Posterior cingulate gyrus (tissue), 11 donors: ENCODE measurements around the gene C1QTNF5.

Source experiments
- DNase-seq, 10 donors: peaks; one replicate each; pipeline versions ENCODE4 v3.0.0 to v3.0.0-alpha.2; 2020 to 2021; ENCODE audit warnings: mixed read lengths in 3 of 10
- intact Hi-C: fragments of 100-400 bp; cut with DNase I; formaldehyde crosslinking; loops from one replicate; pipeline ENCODE4 v1.15.1; 2023

C1QTNF5 gene

DNA sequence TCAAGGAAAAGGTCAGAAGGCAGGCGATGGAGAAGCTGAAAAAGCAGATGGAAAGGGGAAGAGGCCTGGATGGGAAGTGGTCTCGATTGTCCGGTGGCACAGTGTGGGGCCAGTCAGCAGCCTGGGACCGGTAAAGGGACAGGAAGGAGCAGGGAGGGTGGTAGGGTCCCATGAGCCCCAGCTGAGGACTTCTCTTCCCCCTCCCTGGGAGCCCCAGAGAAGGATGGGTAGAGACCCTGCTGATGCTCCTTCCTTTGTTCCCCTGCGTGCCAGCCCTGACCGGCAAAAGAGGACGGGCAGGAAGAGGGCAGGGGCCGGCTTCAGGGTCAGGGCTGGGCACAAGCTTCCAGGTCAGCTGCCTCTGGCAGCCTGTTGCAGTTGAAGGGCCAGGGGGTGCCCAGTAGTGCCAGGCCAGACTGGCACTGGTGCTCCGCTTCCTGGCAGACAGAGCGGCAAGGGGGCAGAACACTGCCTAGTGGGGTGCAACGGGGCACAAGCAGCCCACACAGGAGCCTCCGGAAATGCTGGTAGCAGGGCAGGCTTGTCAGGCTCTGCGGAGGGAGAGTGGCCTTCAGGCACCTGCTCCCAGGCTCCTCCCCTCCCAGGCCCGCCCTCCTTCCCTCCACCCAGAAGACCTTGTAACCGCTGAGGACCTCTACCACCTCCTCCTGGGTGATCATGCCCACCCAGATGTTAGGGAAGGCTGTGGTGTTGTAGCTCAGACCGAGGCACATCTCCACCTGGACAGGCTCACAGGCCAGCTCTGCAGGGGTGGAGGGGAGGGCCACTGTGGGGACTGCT, 739 bp upstream of the C1QTNF5 start:
- intact Hi-C loops, result loop anchor here (5.0 kb wide), 1 partner anchor 41 kb away; the partner anchor contains the start of gene USP2
- DNase-seq, result peak in 1 of 10 donors; percentile 82

- peak in 7 of 10 donors; percentile 71 to 96 (median 78) for DNase-seq
- intact Hi-C loops, result loop anchor here (5.0 kb wide), 2 partner anchors 33 to 43 kb away; partner anchors contain the start of gene USP2
Measured at GRCh38 chr11:119339589-119340334, 921 bp downstream of the C1QTNF5 start.

- intact Hi-C loops, result loop anchor here (5.0 kb wide), 1 partner anchor 33 kb away; no protein-coding TSS in a partner anchor
- DNase-seq, result peak in 1 of 10 donors; percentile 84
Measured at GRCh38 chr11:119338965-119339588, 1.6 kb downstream of the C1QTNF5 start.

GRCh38 chr11:119338318-119338890, 2.3 kb downstream of the C1QTNF5 start:
- peak in 7 of 10 donors; percentile 78 to 97 (median 83) for DNase-seq
- intact Hi-C loops, result loop anchor here (5.0 kb wide), 1 partner anchor 34 kb away; no protein-coding TSS in a partner anchor

GRCh38 chr11:119337581-119338317, 2.9 kb downstream of the C1QTNF5 start:
- DNase-seq, result peak in 1 of 10 donors; percentile 80
- intact Hi-C loops, result loop anchor here (5.0 kb wide), 1 partner anchor 35 kb away; no protein-coding TSS in a partner anchor

GRCh38 chr11:119336744-119337469, 3.8 kb downstream of the C1QTNF5 start:
- DNase-seq, result peak in 1 of 10 donors; percentile 41
- intact Hi-C loops, result loop anchor here (5.0 kb wide), 1 partner anchor 35 kb away; no protein-coding TSS in a partner anchor

- intact Hi-C loops, result loop anchor here (5.0 kb wide), 1 partner anchor 36 kb away; no protein-coding TSS in a partner anchor
- DNase-seq, result peak in 2 of 10 donors; percentile 76 to 85
Measured at GRCh38 chr11:119335655-119336543, 4.8 kb downstream of the C1QTNF5 start.

- peak in 1 of 10 donors; percentile 80 for DNase-seq
Measured at GRCh38 chr11:119335091-119335654, 5.5 kb downstream of the C1QTNF5 start.

DNA sequence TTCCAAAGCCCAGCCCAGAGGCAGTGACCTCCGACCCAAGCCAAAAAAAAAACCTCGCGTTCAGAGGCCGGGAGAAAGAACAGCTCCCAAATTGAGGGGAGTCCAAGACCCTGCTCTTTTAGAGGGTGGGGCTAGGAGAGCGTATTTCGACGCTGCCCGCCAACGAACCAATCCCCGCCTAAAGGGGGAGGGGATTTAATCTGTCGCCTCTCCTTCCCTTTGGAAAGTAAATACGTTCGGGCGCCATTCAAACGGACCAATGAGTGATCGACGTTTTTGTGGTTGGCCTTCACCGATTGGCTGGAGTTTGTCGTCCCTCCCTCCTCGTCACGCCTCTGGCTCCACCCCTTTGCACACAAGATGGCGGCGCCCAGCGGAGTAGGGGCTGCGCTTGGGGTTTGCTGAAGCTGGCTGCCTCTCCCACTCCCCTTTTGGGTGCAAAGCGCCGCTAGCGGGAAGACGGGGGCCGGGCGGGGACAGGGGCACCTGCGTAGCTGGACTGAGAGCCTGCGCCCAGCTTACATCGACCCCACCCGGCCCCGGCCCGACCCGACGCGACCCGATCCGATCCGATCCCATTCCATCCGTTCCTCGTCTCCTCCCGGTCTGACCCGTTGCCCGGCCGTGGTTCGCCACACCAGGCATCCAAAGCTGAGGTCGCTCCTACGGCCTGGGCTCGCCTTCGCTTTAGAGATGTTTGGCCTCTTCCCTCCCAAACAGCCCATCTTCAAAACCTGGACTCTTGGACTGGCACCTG, 6.3 kb downstream of the C1QTNF5 start, which contains the start of gene RNF26:
TSS of gene RNF26 (plus strand) at position 354 of the 757 bp plus-strand sequence. CDS start 596 bp downstream, outside the sequence.
- intact Hi-C loops, result no loop called here
- peak; percentile 90 to 99 (median 96) for DNase-seq

More at GRCh38 chr11:119335091-119335654, 5.5 kb downstream of the C1QTNF5 start:
- intact Hi-C loops, result loop anchor here (5.0 kb wide), 1 partner anchor 37 kb away; no protein-coding TSS in a partner anchor

- no peak for DNase-seq
- intact Hi-C loops, result no loop called here
Measured at GRCh38 chr11:119332111-119332765, 8.4 kb downstream of the C1QTNF5 start.

DNA sequence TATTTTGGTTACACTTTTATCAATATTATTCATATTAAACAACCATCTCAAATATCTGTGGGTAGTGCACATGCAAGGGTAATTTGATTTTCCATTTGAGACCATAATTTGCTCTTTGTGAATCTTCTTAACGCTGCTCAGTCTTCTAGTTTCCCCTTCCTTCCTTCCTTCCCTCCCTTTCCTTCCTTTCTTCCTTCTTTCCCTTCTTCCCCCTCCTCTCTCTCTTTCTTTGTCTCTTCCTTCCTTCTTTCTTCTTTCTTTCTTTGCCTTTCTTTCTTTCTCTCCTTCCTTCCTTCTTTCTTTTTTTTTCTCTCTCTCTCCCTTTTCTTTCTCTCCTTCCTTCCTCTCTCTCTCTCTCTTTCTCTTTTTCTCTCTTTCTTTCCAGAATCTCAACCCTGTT, 10.4 kb downstream of the C1QTNF5 start:
- intact Hi-C loops, result no loop called here
- no peak for DNase-seq

- DNase-seq, result no peak
- intact Hi-C loops, result no loop called here
Measured at GRCh38 chr11:119329320-119329719, 11.4 kb downstream of the C1QTNF5 start.

GRCh38 chr11:119324189-119324588, 16.5 kb downstream of the C1QTNF5 start:
- no peak for DNase-seq
- intact Hi-C loops, result no loop called here

GRCh38 chr11:119323532-119324033, 17.1 kb downstream of the C1QTNF5 start:
- peak; percentile 42 to 95 (median 84) for DNase-seq

DNA sequence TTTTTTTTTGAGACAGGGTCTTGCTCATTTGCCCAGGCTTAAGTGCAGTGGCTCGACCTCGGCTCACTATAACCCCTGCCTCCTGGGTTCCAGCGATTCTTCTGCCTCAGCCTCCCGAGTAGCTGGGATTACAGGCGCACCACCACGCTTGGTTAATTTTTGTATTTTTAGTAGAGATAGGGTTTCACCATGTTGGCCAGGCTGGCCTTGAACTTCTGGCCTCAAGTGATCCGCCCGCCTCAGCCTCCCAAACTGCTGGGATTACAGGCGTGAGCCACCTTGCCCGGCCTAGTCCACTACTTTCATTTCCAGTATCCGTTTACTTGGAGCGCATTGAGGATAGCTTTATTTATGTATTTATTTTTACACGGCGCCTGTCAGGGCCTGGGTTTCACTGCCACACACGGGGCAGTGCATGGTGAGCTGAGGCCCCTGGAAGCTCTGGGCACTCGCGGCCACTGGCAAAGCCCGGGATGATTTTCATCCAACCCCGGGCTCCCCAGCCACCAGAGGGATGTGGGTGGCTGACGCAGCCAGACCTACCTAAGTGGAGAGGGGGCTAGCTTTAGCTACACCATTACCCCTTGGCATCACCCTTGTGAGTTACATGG, 17.7 kb downstream of the C1QTNF5 start:
- peak in 2 of 10 donors; percentile 5 to 70 for DNase-seq
- intact Hi-C loops, result loop anchor here (2.0 kb wide), 1 partner anchor 116 kb away; the partner anchor contains the start of gene CBL

More at GRCh38 chr11:119323532-119324033, 17.1 kb downstream of the C1QTNF5 start:
- intact Hi-C loops, result loop anchor here (2.0 kb wide), 1 partner anchor 117 kb away; the partner anchor contains the start of gene CBL
